Measurements from ENCODE around the gene SDE2. TPM values are rescaled to one million over a fixed set of nuclear protein-coding genes. Genes with fewer than 3 reads are reported as not detected.
A peak's percentile ranks its signal among the peaks of the same experiment; 100 is the strongest.

The SDE2 gene
- total RNA-seq, 1 donor from 2014 or later, result 19.6 TPM

DNA sequence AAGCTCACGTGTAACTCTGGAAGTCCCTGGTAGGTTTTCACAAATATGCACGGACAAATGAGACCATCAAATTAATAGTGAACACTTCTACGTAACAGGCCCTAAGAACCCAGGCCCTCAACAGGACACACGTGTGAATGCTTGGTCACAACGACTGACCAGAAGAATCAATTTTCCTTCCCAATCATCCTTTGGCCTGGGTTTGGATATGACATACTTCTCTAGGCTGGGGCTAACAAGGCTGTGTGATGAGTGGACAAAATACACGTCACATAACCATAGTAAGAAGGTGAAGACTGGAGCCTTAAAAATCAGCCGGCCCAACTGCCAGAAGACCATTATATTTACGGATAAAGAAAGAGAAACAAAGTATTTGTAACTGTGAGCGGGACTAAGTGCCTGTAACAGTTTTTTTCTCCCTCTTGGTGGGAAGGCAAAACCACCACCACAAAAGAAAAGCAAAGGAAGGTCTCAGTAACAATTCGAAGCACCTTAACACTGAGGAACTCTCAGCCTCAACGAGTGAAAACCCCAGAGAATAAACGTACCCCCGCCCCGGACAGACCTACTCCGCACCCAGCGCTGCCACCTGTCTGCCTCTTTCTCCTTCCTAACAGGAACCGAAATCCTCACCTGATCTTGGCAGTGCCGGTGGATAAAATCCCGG lies 450 bp downstream of the SDE2 start:
- DNase-seq, result no peak

DNA sequence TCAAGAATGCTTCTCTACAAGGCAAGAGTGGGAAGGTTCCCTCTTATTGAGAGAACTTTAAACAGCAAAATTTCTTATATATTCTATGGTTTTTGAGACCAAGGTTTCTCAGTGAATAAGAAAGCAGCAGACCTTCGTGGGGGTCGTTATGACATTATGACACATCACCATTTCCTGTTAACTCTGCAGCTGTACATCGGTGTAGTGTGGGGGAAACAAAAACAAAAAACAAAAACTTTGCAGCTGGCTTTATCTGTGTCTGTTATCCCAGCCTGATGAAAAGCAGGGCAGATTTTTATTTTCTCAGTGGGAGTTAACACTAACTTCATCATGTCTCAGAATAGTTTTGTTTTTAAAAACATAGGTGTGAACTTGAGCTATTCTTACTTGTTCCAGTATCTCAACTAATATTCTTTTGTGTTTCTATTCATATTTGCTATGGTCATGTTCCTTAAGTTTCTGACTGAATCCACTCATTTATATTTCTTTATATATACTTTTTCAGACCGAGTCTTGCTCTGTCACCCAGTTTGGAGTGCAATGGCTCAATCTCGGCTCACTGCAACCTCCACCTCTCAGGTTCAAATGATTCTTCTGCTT lies 2.1 kb downstream of the SDE2 start:
- Mint-ChIP-seq H3K4me3 (ENCODE audit: unreplicated experiment) (no peak overlapping the region), H3K9me3 (ENCODE audit: unreplicated experiment) (peaks cover 8% of the 10 kb centered on the region), H3K27me3 (ENCODE audit: unreplicated experiment) (peaks cover 6% of the 10 kb centered on the region), H3K36me3 (ENCODE audit: unreplicated experiment) (no peaks in the 10 kb centered on the region), H3K4me1 (ENCODE audit: low read depth, unreplicated experiment) (peaks cover 29% of the 10 kb centered on the region), H3K27ac (ENCODE audit: unreplicated experiment) (no peak overlapping the region)
- TF ChIP-seq, protein P1, sequence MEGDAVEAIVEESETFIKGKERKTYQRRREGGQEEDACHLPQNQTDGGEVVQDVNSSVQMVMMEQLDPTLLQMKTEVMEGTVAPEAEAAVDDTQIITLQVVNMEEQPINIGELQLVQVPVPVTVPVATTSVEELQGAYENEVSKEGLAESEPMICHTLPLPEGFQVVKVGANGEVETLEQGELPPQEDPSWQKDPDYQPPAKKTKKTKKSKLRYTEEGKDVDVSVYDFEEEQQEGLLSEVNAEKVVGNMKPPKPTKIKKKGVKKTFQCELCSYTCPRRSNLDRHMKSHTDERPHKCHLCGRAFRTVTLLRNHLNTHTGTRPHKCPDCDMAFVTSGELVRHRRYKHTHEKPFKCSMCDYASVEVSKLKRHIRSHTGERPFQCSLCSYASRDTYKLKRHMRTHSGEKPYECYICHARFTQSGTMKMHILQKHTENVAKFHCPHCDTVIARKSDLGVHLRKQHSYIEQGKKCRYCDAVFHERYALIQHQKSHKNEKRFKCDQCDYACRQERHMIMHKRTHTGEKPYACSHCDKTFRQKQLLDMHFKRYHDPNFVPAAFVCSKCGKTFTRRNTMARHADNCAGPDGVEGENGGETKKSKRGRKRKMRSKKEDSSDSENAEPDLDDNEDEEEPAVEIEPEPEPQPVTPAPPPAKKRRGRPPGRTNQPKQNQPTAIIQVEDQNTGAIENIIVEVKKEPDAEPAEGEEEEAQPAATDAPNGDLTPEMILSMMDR (IDR thresholded peaks at IDR 0.05; ENCODE audit: partially characterized antibody, unreplicated experiment), result no peak
- no peak for DNase-seq

More for the DNA sequence above, 450 bp downstream of the SDE2 start:
- Mint-ChIP-seq H3K4me1 (ENCODE audit: low read depth, unreplicated experiment) (peaks cover 42% of the 10 kb centered on the region), H3K9me3 (ENCODE audit: unreplicated experiment) (peaks cover 17% of the 10 kb centered on the region), H3K36me3 (ENCODE audit: unreplicated experiment) (no peaks in the 10 kb centered on the region), H3K4me3 (ENCODE audit: unreplicated experiment) (peak overlapping the region; percentile 100), H3K27me3 (ENCODE audit: unreplicated experiment) (peaks cover 8% of the 10 kb centered on the region), H3K27ac (ENCODE audit: unreplicated experiment) (peak overlapping the region; percentile 100)
- TF ChIP-seq, protein P1 (IDR thresholded peaks at IDR 0.05; ENCODE audit: partially characterized antibody, unreplicated experiment), result no peak

DNA sequence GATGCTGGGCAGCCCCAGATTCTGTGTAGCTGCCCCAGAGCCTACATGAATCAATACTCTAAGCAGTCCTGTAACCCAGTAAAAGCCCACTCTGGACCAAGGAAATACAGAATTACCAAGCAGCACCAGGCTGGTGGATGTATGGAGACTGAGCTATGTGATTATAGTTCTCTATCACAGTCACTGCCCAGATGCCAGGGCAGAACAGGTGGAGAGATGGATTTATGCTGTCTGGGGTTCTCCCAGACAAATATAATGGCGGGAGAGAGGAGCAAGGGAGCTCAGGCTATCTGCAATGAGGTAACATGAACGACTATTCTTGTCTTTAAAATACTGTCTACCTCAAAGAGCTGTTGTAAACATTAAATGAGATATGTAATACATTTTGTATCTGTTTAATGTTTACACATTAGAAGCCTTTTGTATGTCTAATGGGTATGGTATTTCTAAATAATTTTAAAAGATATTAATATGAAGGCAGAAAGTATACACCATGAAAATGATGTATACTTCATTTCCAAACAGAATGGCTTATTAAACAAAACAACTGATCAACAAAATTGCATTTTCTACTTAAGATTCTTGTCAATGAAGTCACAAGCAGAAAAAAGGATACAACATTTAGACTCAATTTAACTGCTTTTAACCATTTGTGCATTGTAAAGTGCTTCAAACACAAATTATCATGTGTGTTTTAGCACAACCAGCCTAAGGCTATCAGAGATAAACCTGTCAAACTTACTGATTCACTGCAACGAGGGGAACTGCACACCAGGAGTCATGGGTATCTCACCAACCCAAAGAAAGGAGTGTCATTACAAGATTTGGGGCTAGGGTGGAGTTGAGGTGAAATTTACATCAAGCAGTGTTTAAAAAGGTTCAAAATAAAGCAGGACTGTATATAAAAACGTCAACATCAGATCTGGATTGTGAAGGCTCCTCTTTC lies 3.0 kb downstream of the SDE2 start:
- DNase-seq, result no peak
- TF ChIP-seq, protein P1 (IDR thresholded peaks at IDR 0.05; ENCODE audit: partially characterized antibody, unreplicated experiment), result no peak
- Mint-ChIP-seq H3K4me3 (ENCODE audit: unreplicated experiment) (peak overlapping the region; percentile 36), H3K27me3 (ENCODE audit: unreplicated experiment) (peaks cover 6% of the 10 kb centered on the region), H3K9me3 (ENCODE audit: unreplicated experiment) (peaks cover 6% of the 10 kb centered on the region), H3K27ac (ENCODE audit: unreplicated experiment) (peak overlapping the region; percentile 49), H3K36me3 (ENCODE audit: unreplicated experiment) (no peaks in the 10 kb centered on the region), H3K4me1 (ENCODE audit: low read depth, unreplicated experiment) (peaks cover 26% of the 10 kb centered on the region)

DNA sequence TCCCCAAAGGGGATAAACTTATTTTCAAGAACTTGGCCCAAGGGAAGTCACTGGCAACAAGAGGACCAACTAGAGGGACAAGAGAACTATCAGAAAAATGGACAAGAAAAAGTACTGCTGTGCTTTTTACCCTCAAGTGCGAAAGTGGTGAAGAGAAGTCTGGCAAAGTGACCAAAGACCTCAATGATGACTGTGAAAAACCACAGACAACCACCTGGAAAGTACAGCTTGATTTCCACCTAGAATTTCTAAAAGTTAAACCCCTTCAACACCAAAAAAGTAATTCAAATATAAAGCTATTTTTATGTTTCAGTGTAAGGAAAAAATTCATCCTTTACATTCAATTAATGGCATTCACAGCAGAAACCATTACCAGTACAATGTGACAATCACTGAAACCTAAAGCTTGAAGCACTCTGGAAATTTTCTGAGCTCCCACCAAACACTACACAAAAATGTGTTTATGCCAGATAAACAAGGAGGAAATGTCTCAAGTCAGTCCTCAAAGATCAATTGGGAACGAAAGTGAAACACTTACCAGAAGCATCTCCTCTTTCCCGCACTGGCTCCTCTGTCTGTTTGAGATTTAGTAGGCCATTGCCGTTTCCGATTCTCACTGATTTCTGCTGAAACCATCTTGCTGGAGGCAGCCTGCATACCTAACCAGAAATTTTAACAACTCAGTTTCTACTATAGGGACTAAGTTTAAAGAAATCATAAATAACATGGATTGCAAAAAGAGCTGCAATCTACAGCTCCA lies 8.3 kb downstream of the SDE2 start:
- no peaks in the 10 kb centered on the region for H3K36me3 Mint-ChIP-seq (ENCODE audit: unreplicated experiment)
- DNase-seq, result no peak
- H3K4me3 Mint-ChIP-seq (ENCODE audit: unreplicated experiment), result no peak overlapping the region
- no peaks in the 10 kb centered on the region for H3K27me3 Mint-ChIP-seq (ENCODE audit: unreplicated experiment)
- TF ChIP-seq, protein P1 (IDR thresholded peaks at IDR 0.05; ENCODE audit: partially characterized antibody, unreplicated experiment), result no peak
- peaks cover 4% of the 10 kb centered on the region for H3K4me1 Mint-ChIP-seq (ENCODE audit: low read depth, unreplicated experiment)
- no peak overlapping the region for H3K27ac Mint-ChIP-seq (ENCODE audit: unreplicated experiment)
- H3K9me3 Mint-ChIP-seq (ENCODE audit: unreplicated experiment), result no peaks in the 10 kb centered on the region

Data from glutamatergic neuron (in vitro differentiated cells).